HT1080 (cell line): ENCODE measurements around the gene MFSD12. TPM values are rescaled to one million over a fixed set of nuclear protein-coding genes. Genes with fewer than 3 reads are reported as not detected.
A peak's percentile ranks its signal among the peaks of the same experiment; 100 is the strongest.
"Not testable (repeated sequence)": the region's sequence is repeated elsewhere in the genome, so short reads cannot be mapped to it uniquely, and the experiment has no call there.

Source experiments
- DNase-seq: peaks from one replicate; pipeline ENCODE4 v3.0.0-alpha.2; 2015; ENCODE audit warnings: low read depth
- total RNA-seq: library from RNA; depleted of rRNA; stranded (reverse); fragments of >200 nt; shearing (Covaris generic); gene quantifications from 2 replicates; pipeline ENCODE4 v1.2.3, GENCODE V29; 2014

MFSD12 gene
- total RNA-seq, 1 experiment from 2014 or later, result 132 TPM

DNA sequence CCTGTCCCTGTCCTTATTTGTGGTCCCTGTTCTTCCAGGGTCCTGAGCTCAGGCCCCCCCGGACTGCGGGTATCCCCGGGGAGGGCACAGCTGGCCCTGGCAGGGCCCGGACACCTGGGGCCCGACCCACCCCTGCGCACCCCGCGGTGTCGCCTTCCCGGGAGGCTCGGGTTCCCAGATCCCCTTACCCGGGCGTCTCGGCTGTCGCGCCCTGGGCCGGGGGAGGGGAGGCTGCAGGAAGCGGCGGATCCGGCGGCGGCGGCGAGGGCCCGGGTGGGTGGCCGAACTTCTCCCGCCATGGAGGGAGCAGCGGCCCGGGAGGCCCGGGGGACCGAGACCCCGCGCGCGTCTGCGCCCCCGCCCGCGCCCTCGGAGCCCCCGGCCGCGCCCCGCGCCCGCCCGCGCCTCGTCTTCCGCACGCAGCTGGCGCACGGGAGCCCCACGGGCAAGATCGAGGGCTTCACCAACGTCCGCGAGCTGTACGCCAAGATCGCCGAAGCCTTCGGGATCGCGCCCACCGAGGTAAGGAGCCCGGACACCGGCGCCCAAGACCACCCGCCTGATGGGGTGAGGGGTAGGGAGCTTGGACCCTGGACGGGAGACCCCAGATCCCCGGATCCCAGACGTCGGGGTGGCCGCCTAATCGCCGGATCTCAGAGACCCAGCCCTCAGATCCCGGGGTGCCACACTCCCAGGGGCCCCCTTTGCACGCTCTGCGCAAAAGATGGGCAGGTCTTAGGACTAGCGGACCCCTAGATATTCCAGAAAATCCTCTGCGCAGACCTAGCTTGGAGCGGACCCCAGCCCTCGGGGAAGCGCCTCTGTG, 28.1 kb upstream of the MFSD12 start, which contains the start of gene GIPC3:
Gene GIPC3 (plus strand): TSS at position 178 of the 826 bp plus-strand sequence. CDS start 120 bp downstream, at position 298.
- DNase-seq, result no peak

DNA sequence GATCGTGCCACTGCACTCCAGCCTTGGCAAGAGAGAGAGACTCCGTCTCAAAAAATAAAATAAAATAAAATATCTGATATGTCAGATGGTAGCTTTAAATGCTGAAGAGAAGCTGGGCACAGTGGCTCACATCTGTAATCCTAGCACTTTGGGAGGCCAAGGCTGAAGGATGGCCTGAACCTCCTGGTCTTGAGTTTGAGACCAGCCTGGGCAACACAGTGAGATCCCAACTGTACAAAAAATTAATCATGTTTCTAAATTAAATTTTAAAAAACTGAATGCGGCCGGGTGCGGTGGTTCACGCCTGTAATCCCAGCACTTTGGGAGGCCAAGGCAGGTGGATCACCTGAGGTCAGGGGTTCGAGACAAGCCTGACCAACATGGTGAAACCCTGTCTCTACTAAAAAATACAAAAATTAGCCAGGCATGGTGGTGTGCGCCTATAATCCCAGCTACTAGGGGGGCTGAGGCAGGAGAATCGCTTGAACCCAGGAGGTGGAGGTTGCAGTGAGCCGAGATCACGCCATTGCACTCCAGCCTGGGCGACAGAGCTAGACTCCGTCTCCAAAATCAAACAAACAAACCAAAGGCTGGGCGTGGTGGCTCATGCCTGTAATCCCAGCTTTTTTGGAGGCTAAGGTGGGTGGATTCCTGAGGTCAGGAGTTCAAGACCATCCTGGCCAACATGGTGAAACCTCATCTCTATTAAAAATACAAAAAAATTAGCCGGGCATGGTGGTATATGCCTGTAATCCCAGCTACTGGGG, 26.8 kb upstream of the MFSD12 start:
- DNase-seq, result not testable (repeated sequence)

- DNase-seq, result not testable (repeated sequence)
Measured at GRCh38 chr19:3581792-3582191, 24.4 kb upstream of the MFSD12 start.

DNA sequence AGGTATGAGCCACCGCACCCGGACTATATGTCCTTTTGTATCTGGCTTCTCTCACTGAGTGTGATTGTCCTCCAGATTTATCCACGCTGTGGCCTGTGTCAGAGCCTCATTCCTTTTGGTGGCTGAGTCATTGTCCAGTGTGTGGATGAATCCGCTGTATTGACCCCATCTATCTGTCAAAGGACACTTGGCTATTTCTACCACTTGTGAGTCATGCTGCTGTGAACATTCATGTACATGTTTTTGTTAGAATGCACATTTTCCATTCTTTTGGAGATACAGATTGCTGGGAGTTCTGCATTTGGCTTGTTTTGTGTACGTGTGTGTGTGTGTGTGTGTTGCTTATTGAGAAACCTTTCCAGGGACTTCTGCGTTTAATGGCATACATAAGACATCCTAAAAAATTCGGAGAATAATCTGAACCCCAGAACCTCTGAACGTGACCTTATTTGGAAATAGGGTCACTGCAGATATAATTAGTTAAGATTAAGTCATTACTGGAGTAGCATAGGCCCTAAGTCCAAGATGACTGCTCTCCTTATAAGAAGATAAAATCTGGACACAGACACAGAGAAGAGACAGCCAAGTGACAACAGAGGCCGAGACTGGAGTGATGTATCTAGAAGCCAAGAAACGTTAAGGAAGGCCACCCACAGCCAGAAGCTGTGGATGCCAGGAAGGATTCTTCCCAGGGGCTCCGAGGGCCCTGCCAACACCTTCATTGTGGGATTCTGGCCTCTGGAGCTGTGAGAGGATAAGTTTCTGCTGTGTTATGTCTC, 23.0 kb upstream of the MFSD12 start:
- DNase-seq, result peak; percentile 83

GRCh38 chr19:3578390-3578789, 21.0 kb upstream of the MFSD12 start:
- DNase-seq, result no peak

GRCh38 chr19:3577723-3578344, 20.4 kb upstream of the MFSD12 start:
- DNase-seq, result no peak

DNA sequence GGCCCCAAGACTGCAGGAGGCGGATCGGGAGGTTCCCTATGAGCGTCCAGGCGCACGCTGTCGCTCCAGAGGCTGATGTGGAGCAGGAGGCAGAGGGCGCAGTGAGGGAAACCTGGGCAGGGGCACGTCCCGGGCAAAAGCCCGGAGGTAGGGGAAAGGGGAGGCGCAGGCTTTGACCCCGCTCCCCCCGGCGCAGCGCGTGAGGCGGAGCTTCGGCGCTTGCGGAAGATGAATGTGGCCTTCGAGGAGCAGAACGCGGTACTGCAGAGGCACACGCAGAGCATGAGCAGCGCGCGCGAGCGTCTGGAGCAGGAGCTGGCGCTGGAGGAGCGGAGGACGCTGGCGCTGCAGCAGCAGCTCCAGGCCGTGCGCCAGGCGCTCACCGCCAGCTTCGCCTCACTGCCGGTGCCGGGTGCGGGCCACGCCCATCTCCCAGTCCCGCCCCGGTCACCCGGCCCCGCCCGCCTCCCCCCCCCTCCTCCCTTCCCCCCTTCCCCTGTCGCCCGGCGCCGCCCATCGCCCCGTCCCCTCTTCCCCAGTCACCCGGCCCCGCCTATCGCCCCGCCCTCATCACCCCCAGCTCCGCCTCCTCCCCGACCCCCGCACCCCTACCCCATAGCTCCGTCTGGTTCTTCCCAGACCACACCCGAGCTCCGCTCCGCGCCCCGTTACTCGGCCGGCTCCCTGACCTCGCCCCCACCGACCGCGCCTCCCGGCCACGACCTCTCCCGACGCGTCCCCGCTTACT, 19.5 kb upstream of the MFSD12 start:
- DNase-seq, result no peak

- DNase-seq, result no peak
Measured at GRCh38 chr19:3575949-3576673, 18.7 kb upstream of the MFSD12 start.

DNA sequence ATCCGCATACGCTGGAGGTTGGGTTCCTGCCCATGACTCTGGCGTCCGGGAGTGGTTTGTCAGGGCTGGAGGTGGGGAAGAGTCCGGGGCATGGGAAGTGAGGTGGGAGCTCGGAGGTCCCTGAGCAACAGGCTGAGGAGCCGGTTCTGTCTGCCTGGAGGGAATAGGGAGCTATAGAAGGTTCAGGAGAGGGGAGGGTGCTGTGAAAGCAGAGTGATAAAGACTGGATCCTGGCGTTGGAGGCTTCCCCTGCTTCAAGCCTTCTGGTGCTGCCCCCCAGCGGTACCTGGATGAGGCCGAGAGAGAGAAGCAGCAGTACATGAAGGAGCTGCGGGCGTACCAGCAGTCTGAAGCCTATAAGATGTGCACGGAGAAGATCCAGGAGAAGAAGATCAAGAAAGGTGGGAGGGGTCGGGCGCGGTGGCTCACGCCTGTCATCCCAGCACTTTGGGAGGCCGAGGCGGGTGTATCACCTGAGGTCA, 17.9 kb upstream of the MFSD12 start:
- peak; percentile 65 for DNase-seq

- DNase-seq, result peak; percentile 91
Measured at GRCh38 chr19:3573858-3574637, 16.7 kb upstream of the MFSD12 start.

DNA sequence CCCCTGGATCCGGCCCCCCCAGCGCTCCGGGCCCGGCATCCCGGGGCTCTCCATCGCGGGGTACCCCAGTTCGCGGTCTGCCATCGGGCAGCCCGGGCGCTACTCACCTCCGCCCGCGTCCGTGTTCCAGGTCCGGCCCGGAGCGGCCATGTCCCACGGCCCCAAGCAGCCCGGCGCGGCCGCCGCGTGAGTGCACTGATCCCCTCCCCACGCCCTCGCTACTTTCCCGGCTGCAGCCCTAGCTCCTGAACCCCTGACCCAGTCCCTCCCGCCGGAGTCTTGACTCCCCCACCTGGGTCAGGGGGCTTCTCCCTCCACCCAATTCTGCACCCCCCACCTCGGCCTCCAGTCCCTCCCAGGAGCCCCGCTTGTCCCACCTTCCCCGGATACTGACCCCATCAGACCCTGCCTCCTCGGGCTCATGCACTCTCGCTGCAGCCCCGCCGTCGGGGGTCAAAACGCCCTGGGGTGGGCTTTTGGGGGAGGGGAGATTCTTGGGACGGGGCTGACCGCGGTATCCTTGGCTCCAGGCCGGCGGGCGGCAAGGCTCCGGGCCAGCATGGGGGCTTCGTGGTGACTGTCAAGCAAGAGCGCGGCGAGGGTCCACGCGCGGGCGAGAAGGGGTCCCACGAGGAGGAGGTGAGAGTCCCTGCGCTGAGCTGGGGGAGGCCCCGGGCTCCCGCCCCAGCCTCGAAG, 15.9 kb upstream of the MFSD12 start:
- DNase-seq, result no peak

DNA sequence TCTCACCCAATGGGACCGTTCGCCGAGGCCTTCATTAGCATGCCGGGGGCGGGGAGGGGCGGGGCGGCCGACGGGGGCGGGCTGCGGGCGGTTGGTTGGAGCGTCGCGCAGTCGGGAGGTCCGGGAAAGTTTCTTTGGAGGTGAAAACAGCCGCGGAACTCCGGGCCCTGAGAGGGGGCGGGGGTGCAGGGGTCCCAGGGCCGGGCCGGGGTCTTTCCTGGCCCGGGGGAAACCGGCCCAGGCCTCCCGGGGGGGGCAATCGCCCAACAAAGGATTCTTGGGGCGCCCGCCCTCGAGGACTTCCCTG, 15.4 kb upstream of the MFSD12 start, which contains the start of gene HMG20B:
Gene HMG20B (plus strand): TSS at position 90 of the 307 bp plus-strand sequence. CDS start 366 bp downstream, outside the sequence.
- no peak for DNase-seq

DNA sequence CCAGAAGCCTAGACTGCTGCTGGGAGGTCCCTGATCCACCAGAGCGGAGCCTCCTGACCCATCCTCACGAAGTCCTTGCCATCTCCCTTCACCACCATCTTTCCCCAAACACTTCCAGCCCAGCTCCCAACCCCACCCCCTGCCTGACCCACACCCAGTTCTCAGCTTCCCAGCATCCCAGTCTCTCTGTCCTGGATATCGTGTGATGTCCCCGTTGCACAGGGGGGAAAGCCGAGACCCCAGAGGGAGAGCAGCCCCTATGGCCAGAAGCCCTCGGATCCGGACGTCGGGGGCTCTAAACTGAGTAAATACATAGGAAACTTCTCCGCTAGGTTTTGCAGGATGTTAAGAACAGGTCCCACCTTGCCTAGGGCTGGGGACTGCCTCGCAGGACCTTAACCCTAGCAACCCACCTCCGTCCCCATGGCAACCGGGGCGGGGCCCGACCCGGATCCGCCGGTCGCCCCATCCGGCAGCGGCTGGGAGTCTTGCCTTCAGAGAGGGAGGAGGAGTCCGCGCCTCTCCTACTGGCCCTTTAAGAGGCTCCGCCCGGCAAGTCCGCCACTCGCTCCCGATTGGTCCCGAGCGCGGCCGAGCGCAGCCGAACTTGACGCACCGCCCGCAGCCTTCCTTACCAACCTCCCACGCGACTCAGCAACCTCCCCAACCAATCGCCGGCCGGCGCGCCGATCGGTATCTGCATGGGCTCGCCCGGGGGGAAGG, 14.9 kb upstream of the MFSD12 start:
- peak; percentile 100 for DNase-seq

- DNase-seq, result no peak
Measured at GRCh38 chr19:3570606-3571011, 13.2 kb upstream of the MFSD12 start.

DNA sequence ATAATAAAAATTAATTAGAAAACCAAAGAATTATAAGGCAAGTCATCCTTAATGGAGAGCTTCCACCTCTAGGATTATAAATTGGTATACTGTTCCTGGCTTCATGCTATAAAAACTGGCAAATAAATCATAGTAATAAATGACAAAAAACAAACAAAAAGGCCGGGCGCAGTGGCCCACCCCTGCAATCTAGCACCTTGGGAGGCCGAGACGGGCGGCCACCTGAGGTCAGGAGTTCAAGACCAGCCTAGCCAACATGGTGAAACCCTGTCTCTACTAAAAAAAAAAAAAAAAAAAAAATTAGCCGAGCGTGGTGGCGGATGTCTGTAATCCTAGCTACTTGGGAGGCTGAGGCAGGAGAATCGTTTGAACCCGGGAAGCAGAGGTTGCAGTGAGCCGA, 12.7 kb upstream of the MFSD12 start:
- not testable (repeated sequence) for DNase-seq

- DNase-seq, result peak; percentile 92
Measured at GRCh38 chr19:3565139-3565538, 7.8 kb upstream of the MFSD12 start.

- no peak for DNase-seq
Measured at GRCh38 chr19:3563709-3564524, 6.5 kb upstream of the MFSD12 start.
